GM23248 (cell line): ENCODE measurements around the gene TSPAN3.

Experiments used
- EZH2 ChIP-seq: fragments of 200-600 bp; sonication (generic); IDR thresholded peaks from 2 replicates; pipeline ENCODE4 v1.6.1; 2018; ENCODE audit warnings: antibody characterized with exemption, mild to moderate bottlenecking; ENCODE audit not compliant: insufficient read depth, poor library complexity, severe bottlenecking
- EZH2phosphoT487 ChIP-seq: fragments of 200-600 bp; sonication (generic); IDR thresholded peaks from 2 replicates; pipeline ENCODE4 v1.6.1; 2018; ENCODE audit warnings: antibody characterized with exemption, moderate library complexity, mild to moderate bottlenecking, low read depth; ENCODE audit not compliant: insufficient read depth

DNA sequence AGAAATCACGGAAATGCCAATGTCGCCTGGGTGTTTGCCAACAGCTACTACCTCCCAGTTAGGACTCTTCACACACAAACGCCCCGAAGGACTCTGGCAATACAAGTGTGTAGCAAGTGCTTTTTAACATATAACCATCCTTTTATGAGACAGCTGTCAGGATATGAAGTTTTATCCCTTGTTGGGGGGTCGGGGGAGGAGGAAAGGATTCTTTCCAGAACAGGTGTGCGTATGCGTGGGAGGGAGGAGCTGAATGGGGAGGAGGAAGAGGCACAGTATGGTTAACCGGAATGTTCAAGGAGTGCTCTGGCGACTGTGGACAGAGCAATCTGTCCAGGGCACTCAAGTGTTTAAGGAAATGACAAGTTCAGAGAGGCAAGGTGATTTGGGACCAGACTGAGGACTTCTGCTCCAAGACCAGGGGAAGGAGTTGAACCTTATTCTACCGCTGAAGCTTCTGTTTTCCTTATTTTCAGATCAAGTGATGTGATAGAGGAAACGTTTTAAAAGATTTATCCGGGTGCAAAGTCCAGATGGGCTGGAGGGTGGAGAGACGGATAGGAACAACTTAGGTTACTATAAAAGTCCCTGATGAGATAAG lies 1.3 kb downstream of the TSPAN3 start:
- TF ChIP-seq EZH2phosphoT487: no peak
- no peak for TF ChIP-seq EZH2
